ENCODE data around the gene AGAP1. TPM values are rescaled to one million over a fixed set of nuclear protein-coding genes. Genes with fewer than 3 reads are reported as not detected.

The AGAP1 gene
- total RNA-seq, 6 experiments from 2014 or later: 8.1 to 11.2 (median 9.8) TPM

GRCh38 chr2:235824331-235824730 lies 330.5 kb downstream of the AGAP1 start:
- no peak overlapping the region for H3K4me3 ChIP-seq
- TF ChIP-seq CTCF (IDR thresholded peaks at IDR 0.05): no peak
- no peak for TF ChIP-seq POLR2A (IDR thresholded peaks at IDR 0.05)
- 91% methylated on average over 3 of the region's 3 CpGs for WGBS (ENCODE audit: insufficient coverage, low coverage, low lambda C conversion rate, missing lambda C conversion rate)
- no peaks in the 10 kb centered on the region for H3K36me3 ChIP-seq
- no peaks in the 10 kb centered on the region for H3K9me3 ChIP-seq
- H3K27ac ChIP-seq: no peak overlapping the region
- intact Hi-C loops (cut with DNase I): no loop called here
- no peaks in the 10 kb centered on the region for H3K27me3 ChIP-seq
- no peak for DNase-seq
- no peaks in the 10 kb centered on the region for H3K4me1 ChIP-seq
- no peak for ATAC-seq

- Histone ChIP-seq H3K27me3 (no peaks in the 10 kb centered on the region), H3K4me3 (no peak overlapping the region), H3K4me1 (no peaks in the 10 kb centered on the region), H3K9me3 (no peaks in the 10 kb centered on the region), H3K27ac (no peak overlapping the region), H3K36me3 (no peaks in the 10 kb centered on the region)
- ATAC-seq (no peak), DNase-seq (no peak)
- 95% methylated on average over 6 of the region's 6 CpGs for WGBS (ENCODE audit: insufficient coverage, low coverage, low lambda C conversion rate, missing lambda C conversion rate)
- no peak for TF ChIP-seq POLR2A (IDR thresholded peaks at IDR 0.05)
- no peak for TF ChIP-seq CTCF (IDR thresholded peaks at IDR 0.05)
- intact Hi-C loops (cut with DNase I): no loop called here
These were observed 332.1 kb downstream of the AGAP1 start for GRCh38 chr2:235825946-235826345.

- DNase-seq (no peak), ATAC-seq (no peak)
- 78% methylated on average over 9 of the region's 9 CpGs for WGBS (ENCODE audit: insufficient coverage, low coverage, low lambda C conversion rate, missing lambda C conversion rate)
- Histone ChIP-seq H3K27me3 (no peaks in the 10 kb centered on the region), H3K4me1 (no peaks in the 10 kb centered on the region), H3K9me3 (no peaks in the 10 kb centered on the region), H3K36me3 (no peaks in the 10 kb centered on the region), H3K4me3 (no peak overlapping the region), H3K27ac (no peak overlapping the region)
- TF ChIP-seq POLR2A (IDR thresholded peaks at IDR 0.05): no peak
- no peak for TF ChIP-seq CTCF (IDR thresholded peaks at IDR 0.05)
- intact Hi-C loops (cut with DNase I): no loop called here
These were observed 333.0 kb downstream of the AGAP1 start for GRCh38 chr2:235826826-235827225.

GRCh38 chr2:235827585-235827992 lies 333.7 kb downstream of the AGAP1 start:
- no peaks in the 10 kb centered on the region for H3K4me1 ChIP-seq
- no peaks in the 10 kb centered on the region for H3K27me3 ChIP-seq
- no peaks in the 10 kb centered on the region for H3K36me3 ChIP-seq
- no peak for TF ChIP-seq CTCF (IDR thresholded peaks at IDR 0.05)
- no peak for TF ChIP-seq POLR2A (IDR thresholded peaks at IDR 0.05)
- ATAC-seq: no peak
- WGBS (ENCODE audit: insufficient coverage, low coverage, low lambda C conversion rate, missing lambda C conversion rate): 97% methylated on average over 7 of the region's 10 CpGs
- DNase-seq: no peak
- H3K9me3 ChIP-seq: no peaks in the 10 kb centered on the region
- H3K4me3 ChIP-seq: no peak overlapping the region
- H3K27ac ChIP-seq: no peak overlapping the region
- intact Hi-C loops (cut with DNase I): no loop called here

GRCh38 chr2:235829726-235830125 lies 335.9 kb downstream of the AGAP1 start:
- TF ChIP-seq POLR2A (IDR thresholded peaks at IDR 0.05): no peak
- TF ChIP-seq CTCF (IDR thresholded peaks at IDR 0.05): no peak
- no peak overlapping the region for H3K27ac ChIP-seq
- H3K36me3 ChIP-seq: no peaks in the 10 kb centered on the region
- 91% methylated on average over 6 of the region's 8 CpGs for WGBS (ENCODE audit: insufficient coverage, low coverage, low lambda C conversion rate, missing lambda C conversion rate)
- no peak for ATAC-seq
- H3K9me3 ChIP-seq: no peaks in the 10 kb centered on the region
- no peak overlapping the region for H3K4me3 ChIP-seq
- H3K27me3 ChIP-seq: no peaks in the 10 kb centered on the region
- no peaks in the 10 kb centered on the region for H3K4me1 ChIP-seq
- intact Hi-C loops (cut with DNase I): no loop called here
- DNase-seq: no peak

All from right lobe of liver (tissue), 6 donors.